ENCODE measurements around the gene CCDC142. TPM values are rescaled to one million over a fixed set of nuclear protein-coding genes. Genes with fewer than 3 reads are reported as not detected.

CCDC142 gene
- total RNA-seq, 2 experiments from 2014 or later: 10.2 to 12.4 TPM

DNA sequence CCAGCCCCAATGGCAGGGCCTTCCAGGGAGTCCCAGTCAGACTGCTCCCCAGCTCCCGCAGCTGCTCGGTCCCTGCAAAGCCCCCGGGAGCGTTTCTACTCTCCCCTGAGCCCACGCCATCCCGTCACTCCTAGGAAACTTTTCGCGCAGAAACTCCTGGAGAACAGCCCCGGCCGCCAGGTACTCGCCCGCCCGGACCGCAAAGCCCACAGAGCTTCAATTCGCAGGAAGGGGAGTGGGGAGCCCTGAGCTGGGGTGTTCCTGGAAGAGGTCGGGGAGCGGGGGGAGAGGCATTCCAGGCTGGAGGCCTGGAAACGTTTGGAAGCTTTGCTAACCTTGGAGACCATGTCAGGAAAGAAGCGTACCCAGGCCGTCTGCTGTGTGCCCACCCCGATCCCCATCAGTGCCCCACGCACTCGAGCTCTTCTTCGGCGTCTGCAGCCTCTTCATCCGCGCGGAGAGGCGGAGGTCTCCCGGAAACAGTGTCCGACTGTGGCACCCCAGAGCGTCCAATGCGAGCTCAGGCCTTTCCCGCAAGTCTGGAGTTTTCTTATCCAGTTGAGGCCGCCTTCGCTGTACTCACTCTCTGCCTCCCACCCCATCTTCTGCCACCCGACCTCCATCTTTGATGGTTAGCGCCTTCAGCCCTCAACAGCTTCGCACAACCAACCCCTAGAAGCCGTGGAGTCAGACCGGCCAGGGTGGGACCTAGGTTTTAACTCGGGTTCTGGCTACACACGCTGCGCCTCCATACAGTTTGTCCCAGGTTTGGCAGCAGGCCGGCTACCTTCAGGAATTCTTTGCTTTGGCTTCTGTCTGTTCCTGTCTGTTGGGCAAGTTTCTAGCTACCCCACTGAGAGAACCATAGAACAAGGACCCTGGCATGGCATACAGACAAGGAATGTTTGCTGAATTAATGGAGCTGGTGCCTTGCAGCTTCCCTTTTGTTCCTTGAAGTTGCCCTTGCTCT is 21.0 kb upstream of the CCDC142 start:
- DNase-seq (no peak), ATAC-seq (ENCODE audit: poor library complexity) (no peak)
- POLR2A ChIA-PET: interaction anchor here (0.6 to 1.6 kb wide), 8 partner anchors 9 to 306 kb away, joined by 3 to 6 read pairs (median 3); partner anchors contain the start of genes AUP1, C2orf81, CCDC142 and HTRA2
- Mint-ChIP-seq H3K27ac (no peak overlapping the region), H3K9me3 (no peaks in the 10 kb centered on the region), H3K36me3 (ENCODE audit: low read depth) (peaks cover 37% of the 10 kb centered on the region), H3K27me3 (peaks cover 82% of the 10 kb centered on the region), H3K4me3 (peak overlapping the region; percentile 75), H3K4me1 (ENCODE audit: low read depth) (peaks cover 85% of the 10 kb centered on the region)
- intact Hi-C loops (cut with DNase I, micrococcal nuclease): no loop called here
- peak overlapping the region; percentile 53 for H3K4me3 ChIP-seq (ENCODE audit: low read length)
- TF ChIP-seq, protein P1, sequence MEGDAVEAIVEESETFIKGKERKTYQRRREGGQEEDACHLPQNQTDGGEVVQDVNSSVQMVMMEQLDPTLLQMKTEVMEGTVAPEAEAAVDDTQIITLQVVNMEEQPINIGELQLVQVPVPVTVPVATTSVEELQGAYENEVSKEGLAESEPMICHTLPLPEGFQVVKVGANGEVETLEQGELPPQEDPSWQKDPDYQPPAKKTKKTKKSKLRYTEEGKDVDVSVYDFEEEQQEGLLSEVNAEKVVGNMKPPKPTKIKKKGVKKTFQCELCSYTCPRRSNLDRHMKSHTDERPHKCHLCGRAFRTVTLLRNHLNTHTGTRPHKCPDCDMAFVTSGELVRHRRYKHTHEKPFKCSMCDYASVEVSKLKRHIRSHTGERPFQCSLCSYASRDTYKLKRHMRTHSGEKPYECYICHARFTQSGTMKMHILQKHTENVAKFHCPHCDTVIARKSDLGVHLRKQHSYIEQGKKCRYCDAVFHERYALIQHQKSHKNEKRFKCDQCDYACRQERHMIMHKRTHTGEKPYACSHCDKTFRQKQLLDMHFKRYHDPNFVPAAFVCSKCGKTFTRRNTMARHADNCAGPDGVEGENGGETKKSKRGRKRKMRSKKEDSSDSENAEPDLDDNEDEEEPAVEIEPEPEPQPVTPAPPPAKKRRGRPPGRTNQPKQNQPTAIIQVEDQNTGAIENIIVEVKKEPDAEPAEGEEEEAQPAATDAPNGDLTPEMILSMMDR (IDR thresholded peaks at IDR 0.05): no peak
- CTCF ChIA-PET: interaction anchor here (1.1 to 2.1 kb wide), 3 partner anchors 21 to 325 kb away, joined by 3 to 7 read pairs (median 3); partner anchors contain the start of genes CCDC142, MOB1A and TTC31
- H3K4me1 ChIP-seq (ENCODE audit: insufficient read depth, low read length): peaks cover 65% of the 10 kb centered on the region
- peaks cover 57 to 60% of the 10 kb centered on the region in 2 experiments for H3K27me3 ChIP-seq (ENCODE audit: control insufficient read depth in 1 of 2, insufficient read depth in 2 of 2, low read length in 2 of 2)
- H3K27ac ChIP-seq (ENCODE audit: low read depth in 1 of 2, low read length in 2 of 2): no peak overlapping the region
- peaks cover 0 to 24% of the 10 kb centered on the region in 2 experiments for H3K9me3 ChIP-seq (ENCODE audit: control insufficient read depth in 1 of 2, insufficient read depth in 1 of 2, low read length in 2 of 2)
- H3K36me3 ChIP-seq (ENCODE audit: insufficient read depth, low read length): peaks cover 18% of the 10 kb centered on the region

DNA sequence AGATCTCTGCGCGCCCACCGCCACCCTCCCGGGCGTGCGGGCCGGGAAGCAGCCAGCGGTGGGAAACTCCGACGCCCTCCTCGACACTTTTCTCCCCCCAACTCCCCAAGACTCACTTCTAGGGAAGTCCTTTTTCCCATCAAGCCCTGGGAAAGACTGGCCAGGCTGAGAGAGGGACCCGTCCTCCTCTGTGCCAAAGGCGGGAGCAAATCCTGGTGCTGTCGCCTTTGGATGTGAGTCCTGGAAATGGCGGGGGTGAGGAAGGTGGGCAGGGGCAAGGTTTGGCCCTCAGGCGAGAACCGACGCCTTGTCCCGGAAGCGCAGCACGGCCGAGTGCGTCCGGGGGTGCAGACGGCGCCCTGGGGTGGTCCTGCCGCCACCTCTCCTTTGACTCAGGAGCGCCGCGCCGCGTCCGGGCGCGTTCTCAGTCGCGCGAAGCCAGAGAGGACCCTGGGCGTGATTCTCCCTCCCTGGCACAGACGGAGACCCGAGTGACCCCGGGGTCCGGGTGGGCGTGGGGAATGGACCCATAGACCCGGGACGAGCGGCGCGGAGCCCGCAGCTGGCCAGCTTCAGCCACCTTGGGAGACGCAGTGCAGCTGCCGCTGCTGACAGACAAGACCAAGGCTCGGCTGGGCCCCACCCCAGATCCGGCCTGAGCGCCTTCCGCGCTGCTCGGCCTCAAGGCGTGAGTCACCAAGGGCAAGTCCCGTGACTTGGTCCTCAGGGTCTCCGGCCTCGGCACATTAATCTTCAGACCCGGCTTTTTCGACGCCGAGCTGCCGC is 20.1 kb upstream of the CCDC142 start:
- ChIA-PET POLR2A (interaction anchor here (0.6 to 1.6 kb wide), 6 partner anchors 10 to 305 kb away, joined by 3 to 6 read pairs (median 3); partner anchors contain the start of genes AUP1, C2orf81, CCDC142 and HTRA2), CTCF (interaction anchor here (1.1 to 2.1 kb wide), 3 partner anchors 20 to 324 kb away, joined by 3 to 7 read pairs (median 3); partner anchors contain the start of genes CCDC142, MOB1A and TTC31)
- intact Hi-C loops (cut with DNase I, micrococcal nuclease): no loop called here
- Histone ChIP-seq H3K36me3 (ENCODE audit: insufficient read depth, low read length) (peaks cover 18% of the 10 kb centered on the region), H3K4me3 (ENCODE audit: low read length) (peak overlapping the region; percentile 53), H3K4me1 (ENCODE audit: insufficient read depth, low read length) (peaks cover 68% of the 10 kb centered on the region), H3K9me3 (ENCODE audit: control insufficient read depth in 1 of 2, insufficient read depth in 1 of 2, low read length in 2 of 2) (peaks cover 0 to 31% of the 10 kb centered on the region in 2 experiments), H3K27ac (ENCODE audit: low read depth in 1 of 2, low read length in 2 of 2) (no peak overlapping the region), H3K27me3 (ENCODE audit: control insufficient read depth in 1 of 2, insufficient read depth in 2 of 2, low read length in 2 of 2) (peaks cover 63 to 69% of the 10 kb centered on the region in 2 experiments)
- TF ChIP-seq, protein P1 (IDR thresholded peaks at IDR 0.05): no peak
- Mint-ChIP-seq H3K4me3 (peak overlapping the region; percentile 60), H3K9me3 (no peaks in the 10 kb centered on the region), H3K36me3 (ENCODE audit: low read depth) (peaks cover 35% of the 10 kb centered on the region), H3K27ac (no peak overlapping the region), H3K27me3 (peaks cover 91% of the 10 kb centered on the region), H3K4me1 (ENCODE audit: low read depth) (peaks cover 85% of the 10 kb centered on the region)
- DNase-seq (peak in 8 of 14 experiments; percentile 20 to 75 (median 50)), ATAC-seq (ENCODE audit: poor library complexity) (no peak)

DNA sequence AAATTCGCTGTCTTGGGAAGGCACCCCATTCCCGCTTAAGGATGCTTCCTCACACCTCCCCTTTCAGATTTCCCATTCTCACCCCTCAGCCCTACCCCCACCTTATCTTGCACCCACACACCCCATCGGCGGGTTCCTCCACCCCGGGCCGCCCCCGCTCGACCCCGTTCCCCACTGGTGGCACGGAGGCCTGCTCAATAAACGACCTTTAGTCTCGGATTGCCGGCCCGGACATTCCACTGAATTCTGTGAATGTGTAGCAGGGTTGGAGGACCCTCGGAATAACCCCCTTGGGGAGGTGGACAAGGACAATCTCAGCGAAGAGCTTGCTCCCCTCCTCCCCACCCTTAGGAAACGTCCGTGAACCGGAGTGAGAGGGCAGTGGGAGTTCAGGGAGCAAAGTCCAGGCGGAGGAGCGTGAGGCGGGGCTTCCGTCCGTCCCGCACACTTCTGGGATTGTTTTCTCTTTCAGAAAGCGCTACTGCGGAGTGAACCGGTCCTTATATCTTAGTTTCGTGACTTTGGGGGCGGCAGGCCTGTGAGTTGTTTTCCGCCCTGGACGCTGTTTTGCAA is 19.4 kb upstream of the CCDC142 start:
- Mint-ChIP-seq H3K27ac (no peak overlapping the region), H3K27me3 (peaks cover 90% of the 10 kb centered on the region), H3K9me3 (no peaks in the 10 kb centered on the region), H3K36me3 (ENCODE audit: low read depth) (peaks cover 28% of the 10 kb centered on the region), H3K4me1 (ENCODE audit: low read depth) (peaks cover 86% of the 10 kb centered on the region), H3K4me3 (peak overlapping the region; percentile 60)
- Histone ChIP-seq H3K9me3 (ENCODE audit: control insufficient read depth in 1 of 2, insufficient read depth in 1 of 2, low read length in 2 of 2) (peaks cover 0 to 37% of the 10 kb centered on the region in 2 experiments), H3K36me3 (ENCODE audit: insufficient read depth, low read length) (peaks cover 18% of the 10 kb centered on the region), H3K4me1 (ENCODE audit: insufficient read depth, low read length) (peaks cover 70% of the 10 kb centered on the region), H3K27ac (ENCODE audit: low read depth in 1 of 2, low read length in 2 of 2) (no peak overlapping the region), H3K4me3 (ENCODE audit: low read length) (peak overlapping the region; percentile 53), H3K27me3 (ENCODE audit: control insufficient read depth in 1 of 2, insufficient read depth in 2 of 2, low read length in 2 of 2) (peaks cover 63 to 72% of the 10 kb centered on the region in 2 experiments)
- intact Hi-C loops (cut with DNase I, micrococcal nuclease): no loop called here
- no peak for DNase-seq
- CTCF ChIA-PET: interaction anchor here (2.3 kb wide), 1 partner anchor 19 kb away, joined by 9 read pairs; the partner anchor contains the start of genes CCDC142 and TTC31
- POLR2A ChIA-PET: no interaction called here
- no peak for ATAC-seq (ENCODE audit: poor library complexity)
- TF ChIP-seq, protein P1 (IDR thresholded peaks at IDR 0.05): no peak

All from CD4-positive, alpha-beta T cell (primary cell).